Subcutaneous abdominal adipose tissue (tissue), 5 donors: ENCODE measurements around the gene RPL37A.

Source experiments
- H3K27ac ChIP-seq: one replicate; pipeline ENCODE4 v1.7.0; 2013; ENCODE audit warnings: low read depth, mild to moderate bottlenecking, inconsistent platforms, low read length, moderate library complexity
- H3K27me3 ChIP-seq, 5 donors: one replicate each; pipeline ENCODE4 v1.7.0; 2013; ENCODE audit warnings: low read length in 5 of 5, inconsistent platforms in 1 of 5; ENCODE audit not compliant: control insufficient read depth in 5 of 5, insufficient read depth in 4 of 5
- H3K36me3 ChIP-seq, 5 donors: one replicate each; pipeline ENCODE4 v1.7.0; 2013; ENCODE audit warnings: low read length in 5 of 5; ENCODE audit not compliant: control insufficient read depth in 5 of 5, insufficient read depth in 5 of 5
- H3K4me1 ChIP-seq, 5 donors: one replicate each; pipeline ENCODE4 v1.7.0; 2013; ENCODE audit warnings: low read length in 5 of 5, mild to moderate bottlenecking in 3 of 5, moderate library complexity in 1 of 5; ENCODE audit not compliant: control insufficient read depth in 5 of 5, insufficient read depth in 5 of 5
- H3K4me3 ChIP-seq, 5 donors: one replicate each; pipeline ENCODE4 v1.7.0; 2013; ENCODE audit warnings: low read length in 5 of 5, low read depth in 1 of 5
- H3K9ac ChIP-seq, 5 donors: one replicate each; pipeline ENCODE4 v1.7.0; 2013; ENCODE audit warnings: low read length in 5 of 5, mild to moderate bottlenecking in 4 of 5, moderate library complexity in 3 of 5
- H3K9me3 ChIP-seq, 5 donors: one replicate each; pipeline ENCODE4 v1.7.0; 2013; ENCODE audit warnings: low read length in 5 of 5; ENCODE audit not compliant: control insufficient read depth in 5 of 5
- donor health status: healthy.
- donor health status: healthy.
- donor health status: healthy.
- donor health status: healthy.
- donor health status: healthy.

RPL37A gene

DNA sequence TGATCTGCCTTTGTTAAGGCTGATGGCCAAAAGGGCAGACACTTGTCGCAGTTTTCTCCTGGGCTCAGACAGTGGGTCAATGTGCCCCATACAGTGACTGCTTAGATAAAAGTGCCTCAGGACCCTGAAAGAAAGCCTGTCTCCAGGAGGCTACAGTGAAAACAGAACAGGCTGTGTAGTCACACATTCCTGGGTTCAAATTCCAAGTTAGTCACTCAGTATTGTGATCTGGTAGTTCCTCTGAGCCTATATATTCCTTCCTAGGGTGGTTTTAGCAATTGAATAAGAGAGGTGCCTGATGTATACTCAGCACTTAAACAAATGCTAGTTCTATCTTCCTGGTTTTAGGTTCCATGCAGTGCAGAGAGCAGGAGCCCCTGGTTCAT is 54.4 kb downstream of the RPL37A start:
- Histone ChIP-seq H3K27ac (no peak overlapping the region), H3K9ac (no peak overlapping the region)

More for the DNA sequence above, 54.4 kb downstream of the RPL37A start:
- peaks cover 3 to 19% (median 14%) of the 10 kb centered on the region in 5 donors for H3K4me1 ChIP-seq
- no peaks in the 10 kb centered on the region for H3K36me3 ChIP-seq
- peaks cover 0 to 12% (median 9%) of the 10 kb centered on the region in 5 donors for H3K27me3 ChIP-seq
- no peaks in the 10 kb centered on the region for H3K9me3 ChIP-seq
- H3K4me3 ChIP-seq = no peak overlapping the region
